IMR-90 (cell line): ENCODE data around the gene CRACR2B. TPM values are rescaled to one million over a fixed set of nuclear protein-coding genes. Genes with fewer than 3 reads are reported as not detected.

ENCODE experiments used
- ATAC-seq: fragments of 200-7000 bp; cut with Tn5 transposase; 2 replicates; pipeline ENCODE4 v1.9.1; 2020; ENCODE audit warnings: low read depth, mild to moderate bottlenecking, moderate library complexity
- BruUV-seq: library from RNA; stranded (reverse); fragments of 400-500 nt; replicated peaks from 2 replicates; lab custom pipeline; 2021; lab: Mats Ljungman, UMichigan
- CTCF ChIA-PET: fragments of 300-600 bp; formaldehyde crosslinking; extraction: SDS; loops from one replicate; lab custom pipeline; 2021; ENCODE audit warnings: antibody characterized with exemption; lab: Yijun Ruan, JAX
- POLR2A ChIA-PET: fragments of 300-600 bp; sonication (Branson Sonifier 250); formaldehyde crosslinking; loops from one replicate; lab custom pipeline; 2022; ENCODE audit warnings: antibody characterized with exemption; ENCODE audit not compliant: unreplicated experiment; lab: Charles Lee
- DNase-seq: peaks from one replicate; pipeline ENCODE4 v3.0.0; 2013
- H2AFZ ChIP-seq: replicated peaks from 2 replicates; pipeline ENCODE3; 2013; ENCODE audit warnings: low read length, mild to moderate bottlenecking; ENCODE audit not compliant: poor library complexity
- H2AK5ac ChIP-seq: 2 replicates; pipeline ENCODE4 v1.6.1; 2013; ENCODE audit warnings: low read depth, low read length, inconsistent platforms
- H2AK9ac ChIP-seq: replicated peaks from 2 replicates; pipeline ENCODE3; 2013; ENCODE audit warnings: mild to moderate bottlenecking, low read depth, low read length, moderate library complexity; ENCODE audit not compliant: poor library complexity
- H2BK120ac ChIP-seq: 2 replicates; pipeline ENCODE4 v1.6.1; 2013; ENCODE audit warnings: low read depth, low read length, inconsistent platforms
- H2BK15ac ChIP-seq: 3 replicates; pipeline ENCODE4 v1.6.1; 2013; ENCODE audit warnings: low read depth, low read length, inconsistent platforms
- H2BK20ac ChIP-seq: 2 replicates; pipeline ENCODE4 v1.6.1; 2013; ENCODE audit warnings: low read depth, mild to moderate bottlenecking, inconsistent platforms, low read length, moderate library complexity
- H2BK5ac ChIP-seq: 2 replicates; pipeline ENCODE4 v1.6.1; 2013; ENCODE audit warnings: mild to moderate bottlenecking, low read depth, low read length, inconsistent platforms; ENCODE audit not compliant: poor library complexity, severe bottlenecking
- H3K14ac ChIP-seq: replicated peaks from 2 replicates; pipeline ENCODE4 v1.6.1; 2013; ENCODE audit warnings: low read depth, low read length, inconsistent platforms
- H3K18ac ChIP-seq: 2 replicates; pipeline ENCODE4 v1.6.1; 2013; ENCODE audit warnings: low read depth, low read length, control low read depth
- H3K23ac ChIP-seq: 2 replicates; pipeline ENCODE4 v1.6.1; 2013; ENCODE audit warnings: low read depth, low read length, inconsistent platforms
- H3K27ac ChIP-seq: 2 replicates; pipeline ENCODE4 v1.5.1; 2013; ENCODE audit warnings: mild to moderate bottlenecking, control low read depth, low read length; ENCODE audit not compliant: insufficient read depth
- H3K27me3 ChIP-seq: 2 replicates; pipeline ENCODE4 v1.6.1; 2013; ENCODE audit warnings: low read length; ENCODE audit not compliant: control insufficient read depth, insufficient read depth
- H3K36me3 ChIP-seq: 2 replicates; pipeline ENCODE4 v1.6.1; 2013; ENCODE audit warnings: low read length, mixed read lengths; ENCODE audit not compliant: control insufficient read depth, insufficient read depth
- H3K4ac ChIP-seq: 2 replicates; pipeline ENCODE4 v1.6.1; 2013; ENCODE audit warnings: low read depth, low read length, inconsistent platforms
- H3K4me1 ChIP-seq: 2 replicates; pipeline ENCODE4 v1.6.1; 2013; ENCODE audit warnings: low read length, mixed read lengths; ENCODE audit not compliant: control insufficient read depth, insufficient read depth
- H3K4me2 ChIP-seq: 2 replicates; pipeline ENCODE4 v1.6.1; 2013; ENCODE audit warnings: low read depth, mild to moderate bottlenecking, control low read depth, low read length, moderate library complexity
- H3K4me3 ChIP-seq: 2 replicates; pipeline ENCODE4 v1.5.1; 2013; ENCODE audit warnings: low read depth, mild to moderate bottlenecking, control low read depth, low read length, moderate library complexity; ENCODE audit not compliant: insufficient read depth
- H3K56ac ChIP-seq: 2 replicates; pipeline ENCODE4 v1.6.1; 2013; ENCODE audit warnings: low read length, inconsistent platforms; ENCODE audit not compliant: insufficient read depth; ENCODE audit errors: extremely low read depth
- H3K79me1 ChIP-seq, 2 experiments: 2 replicates each; pipeline ENCODE4 v1.6.1; 2013; ENCODE audit warnings: low read length in 2 of 2, inconsistent platforms in 1 of 2, low read depth in 1 of 2
- H3K9ac ChIP-seq: 2 replicates; pipeline ENCODE4 v1.6.1; 2013; ENCODE audit warnings: low read depth, low read length, control low read depth
- H3K9me1 ChIP-seq: 2 replicates; pipeline ENCODE4 v1.6.1; 2013; ENCODE audit warnings: low read length, inconsistent platforms; ENCODE audit not compliant: insufficient read depth
- H3K9me3 ChIP-seq: 2 replicates; pipeline ENCODE4 v1.6.1; 2013; ENCODE audit warnings: low read length; ENCODE audit not compliant: control insufficient read depth, insufficient read depth
- H4K20me1 ChIP-seq: 2 replicates; pipeline ENCODE4 v1.6.1; 2013; ENCODE audit warnings: low read length, inconsistent platforms; ENCODE audit not compliant: insufficient read depth
- H4K5ac ChIP-seq: 2 replicates; pipeline ENCODE4 v1.6.1; 2013; ENCODE audit warnings: mild to moderate bottlenecking, low read depth, low read length, control low read depth
- H4K8ac ChIP-seq, 2 experiments: 2 replicates each; pipeline ENCODE4 v1.6.1; 2013; ENCODE audit warnings: low read depth in 2 of 2, low read length in 2 of 2, control low read depth in 1 of 2, inconsistent platforms in 1 of 2
- H4K91ac ChIP-seq: 2 replicates; pipeline ENCODE4 v1.6.1; 2013; ENCODE audit warnings: low read depth, low read length, inconsistent platforms; ENCODE audit not compliant: insufficient read depth
- BHLHE40 ChIP-seq: fragments of 150-350 bp; IDR thresholded peaks from 2 replicates; pipeline ENCODE4 v1.6.1; 2016; ENCODE audit warnings: mild to moderate bottlenecking, low read depth, low read length
- CEBPB ChIP-seq: IDR thresholded peaks from 2 replicates; pipeline ENCODE4 v1.6.1; 2012; ENCODE audit warnings: low read depth, low read length, improper control_type of control experiment
- CHD1 ChIP-seq: IDR thresholded peaks from 2 replicates; pipeline ENCODE4 v1.6.1; 2012; ENCODE audit warnings: low read depth, low read length, improper control_type of control experiment
- CTCF ChIP-seq: conservative IDR thresholded peaks from 2 replicates; pipeline ENCODE4 v1.5.1; 2012; ENCODE audit warnings: mild to moderate bottlenecking, low read depth, low read length, improper control_type of control experiment
- ELK1 ChIP-seq: fragments of 150-350 bp; IDR thresholded peaks from 2 replicates; pipeline ENCODE4 v1.6.1; 2016; ENCODE audit warnings: low read depth, mild to moderate bottlenecking, low read length, moderate library complexity, borderline replicate concordance
- FOS ChIP-seq: fragments of 150-350 bp; IDR thresholded peaks from 2 replicates; pipeline ENCODE4 v1.6.1; 2016; ENCODE audit warnings: low read depth, low read length
- MAFK ChIP-seq: IDR thresholded peaks from 2 replicates; pipeline ENCODE4 v1.6.1; 2012; ENCODE audit warnings: low read depth, low read length, improper control_type of control experiment
- MAZ ChIP-seq: IDR thresholded peaks from 2 replicates; pipeline ENCODE4 v1.6.1; 2012; ENCODE audit warnings: low read depth, mild to moderate bottlenecking, low read length, improper control_type of control experiment, moderate library complexity, borderline replicate concordance
- MXI1 ChIP-seq: IDR thresholded peaks from 2 replicates; pipeline ENCODE4 v1.6.1; 2012; ENCODE audit warnings: low read depth, mild to moderate bottlenecking, low read length, moderate library complexity, borderline replicate concordance
- NFE2L2 ChIP-seq: fragments of 150-350 bp; IDR thresholded peaks from 2 replicates; pipeline ENCODE4 v1.6.1; 2016; ENCODE audit warnings: low read depth, mild to moderate bottlenecking, low read length
- POLR2A ChIP-seq: IDR thresholded peaks from 2 replicates; pipeline ENCODE4 v1.6.1; 2012; ENCODE audit warnings: mild to moderate bottlenecking, low read depth, low read length
- RAD21 ChIP-seq: IDR thresholded peaks from 2 replicates; pipeline ENCODE4 v1.6.1; 2012; ENCODE audit warnings: low read length, improper control_type of control experiment
- RCOR1 ChIP-seq: IDR thresholded peaks from 2 replicates; pipeline ENCODE4 v1.6.1; 2012; ENCODE audit warnings: mild to moderate bottlenecking, low read length, improper control_type of control experiment; ENCODE audit not compliant: insufficient replicate concordance
- RFX5 ChIP-seq: IDR thresholded peaks from 2 replicates; pipeline ENCODE4 v1.8.0; 2012; ENCODE audit warnings: low read depth, mild to moderate bottlenecking, low read length, moderate library complexity
- SMC3 ChIP-seq: fragments of 150-350 bp; IDR thresholded peaks from 2 replicates; pipeline ENCODE4 v1.6.1; 2016; ENCODE audit warnings: low read depth, mild to moderate bottlenecking, antibody characterized with exemption, low read length, moderate library complexity
- USF2 ChIP-seq: fragments of 150-350 bp; IDR thresholded peaks from 2 replicates; pipeline ENCODE4 v1.6.1; 2017; ENCODE audit warnings: mild to moderate bottlenecking, antibody characterized with exemption, low read length, low read depth
- WGBS, 2 experiments: methylation state at CpG; one replicate each; pipeline versions ENCODE4 v1.1.5 to v1.1.7; 2013; ENCODE audit warnings: missing lambda C conversion rate in 2 of 2; ENCODE audit not compliant: insufficient read length in 1 of 2; ENCODE audit errors: extremely low coverage in 2 of 2; 5-methylcytosine and 5-hydroxymethylcytosine counted together
- dilution Hi-C: fragments of 300-500 bp; cut with HindIII; formaldehyde crosslinking; loops from one replicate; pipeline ENCODE4 v1.14.3; 2018; ENCODE audit warnings: low sequenced_read_pairs; ENCODE audit not compliant: unreplicated experiment
- in situ Hi-C: fragments of 300-500 bp; cut with MboI; formaldehyde crosslinking; loops from 3 replicates; pipeline ENCODE4 v1.14.3; 2019; ENCODE audit warnings: low sequenced_read_pairs, inconsistent platforms, mixed read lengths
- intact Hi-C: fragments of 100-400 bp; cut with micrococcal nuclease; formaldehyde crosslinking; loops from 2 replicates; pipeline ENCODE4 v1.10.0; 2022
- polyA plus RNA-seq, 3 experiments: library from polyadenylated mRNA; depleted of rRNA; stranded (reverse); fragments of >200 nt; gene quantifications; 2 replicates each; pipeline ENCODE4 v1.2.3, GENCODE V29; 2012; ENCODE audit warnings: low replicate concordance in 1 of 3
- total RNA-seq: library from RNA; depleted of rRNA; stranded (reverse); fragments of >200 nt; gene quantifications from 2 replicates; pipeline ENCODE4 v1.2.3, GENCODE V29; 2012

Gene CRACR2B
- total and polyA plus RNA-seq, 2 of the 4 experiments (the other 2 are of a cell fraction): 0.54 to 2.5 TPM

GRCh38 chr11:800473-800872 lies 27.2 kb upstream of the CRACR2B start:
- DNase-seq: no peak
- Histone ChIP-seq H3K27me3 (no peaks in the 10 kb centered on the region), H2BK20ac (no peak overlapping the region), H3K27ac (no peak overlapping the region), H3K9me3 (no peaks in the 10 kb centered on the region), H3K56ac (no peak overlapping the region), H3K9me1 (peaks cover 3% of the 10 kb centered on the region; the same call in 1 of the 2 replicates), H3K36me3 (peaks cover 26% of the 10 kb centered on the region), H3K4me2 (no peak overlapping the region), H4K20me1 (peaks cover 18% of the 10 kb centered on the region), H2BK120ac (no peak overlapping the region), H4K91ac (no peak overlapping the region), H2AK9ac (no peak overlapping the region), H3K4ac (no peak overlapping the region), H3K18ac (no peak overlapping the region), H2AK5ac (no peak overlapping the region), H3K79me1 (peaks cover 2 to 37% of the 10 kb centered on the region in 2 experiments; a peak in 3 of 4 replicates), H4K5ac (no peak overlapping the region), H2BK5ac (no peak overlapping the region), H3K4me3 (no peak overlapping the region), H2BK15ac (no peak overlapping the region), H3K14ac (no peak overlapping the region), H3K4me1 (peaks cover 25% of the 10 kb centered on the region), H4K8ac (no peak overlapping the region), H2AFZ (peak overlapping the region; percentile 21), H3K9ac (no peak overlapping the region), H3K23ac (no peak overlapping the region)
- no TSS peak for BruUV-seq
- in situ Hi-C loops (no loop called here), intact Hi-C loops (no loop called here), dilution Hi-C loops (no loop called here)
- ATAC-seq: no peak
- ChIA-PET CTCF (no interaction called here), POLR2A (no interaction called here)
- WGBS, 2 experiments: 95% methylated on average over 12 of the region's 30 CpGs; no CpG with 5 or more reads in 1 of the 2 experiments
- TF ChIP-seq ELK1 (no peak), RCOR1 (no peak), CEBPB (no peak), NFE2L2 (no peak), RFX5 (no peak), MXI1 (no peak), CTCF (no peak), USF2 (no peak), POLR2A (no peak), BHLHE40 (no peak), CHD1 (no peak), SMC3 (no peak), RAD21 (no peak), FOS (no peak), MAFK (no peak), MAZ (no peak)
